K562 (cell line): ENCODE results near the gene PXK. TPM values are rescaled to one million over a fixed set of nuclear protein-coding genes. Genes with fewer than 3 reads are reported as not detected.
A peak's percentile ranks its signal among the peaks of the same experiment; 100 is the strongest.

Experiments used
- ATAC-seq: fragments of 200-7000 bp; cut with Tn5 transposase; 3 replicates; pipeline ENCODE4 v1.9.1; 2020; ENCODE audit warnings: moderate library complexity
- BruUV-seq: library from RNA; stranded (reverse); fragments of 400-500 nt; replicated peaks from 2 replicates; lab custom pipeline; 2021; lab: Mats Ljungman, UMichigan
- CTCF ChIA-PET: fragments of 300-600 bp; formaldehyde crosslinking; extraction: SDS; loops from one replicate; lab custom pipeline; 2021; ENCODE audit warnings: low intra/inter-chr PET ratio; lab: Yijun Ruan, JAX
- POLR2A ChIA-PET: fragments of 300-600, 350-650 bp; sonication (Branson Sonifier 250); formaldehyde crosslinking; extraction: SDS; loops from one replicate; lab custom pipeline; 2021; ENCODE audit warnings: antibody characterized with exemption, inconsistent platforms; lab: Yijun Ruan, JAX
- DNase-seq, 4 experiments: peaks; one replicate each; pipeline versions ENCODE4 v3.0.0 to v3.0.0-alpha.2; 2011 to 2018; ENCODE audit warnings: low spot score in 3 of 4, mixed read lengths in 3 of 4; ENCODE audit errors: extremely low read depth in 1 of 4
- FAIRE-seq: peaks from 2 replicates; lab custom pipeline; 2011; peaks lifted over from hg19 to GRCh38; lab: Jason Lieb, UNC
- H2AFZ ChIP-seq: 2 replicates; pipeline ENCODE4 v1.6.0; 2011; ENCODE audit warnings: low read depth, low read length, control low read depth, inconsistent platforms
- H3K27ac ChIP-seq: fragments of 200-600 bp; 3 replicates; pipeline ENCODE4 v1.8.0; 2011; ENCODE audit warnings: low read depth, mild to moderate bottlenecking, control low read depth, inconsistent platforms, low read length, moderate library complexity, mixed read lengths; ENCODE audit errors: extremely low read depth
- H3K27me3 ChIP-seq, 2 experiments: fragments of 300-600 bp in 1 of 2; 2 replicates in 1 of 2; 3 replicates in 1 of 2; pipeline versions ENCODE4 v1.6.0 to v1.8.0; 2011; ENCODE audit warnings: inconsistent platforms in 2 of 2, low read length in 2 of 2, mild to moderate bottlenecking in 1 of 2, mixed read lengths in 1 of 2, moderate library complexity in 1 of 2; ENCODE audit not compliant: control insufficient read depth in 2 of 2, insufficient read depth in 2 of 2
- H3K36me3 ChIP-seq: fragments of 300-600 bp; 3 replicates; pipeline ENCODE4 v1.8.0; 2011; ENCODE audit warnings: mild to moderate bottlenecking, low read length, inconsistent platforms; ENCODE audit not compliant: control insufficient read depth, insufficient read depth
- H3K4me1 ChIP-seq, 2 experiments: fragments of 200-600 bp in 1 of 2; replicated peaks in 1 of 2; 2 replicates in 1 of 2; 3 replicates in 1 of 2; pipeline versions ENCODE4 v1.5.1 to v1.8.0; 2011; ENCODE audit warnings: inconsistent platforms in 2 of 2, low read length in 2 of 2, mild to moderate bottlenecking in 1 of 2, mixed read lengths in 1 of 2, moderate library complexity in 1 of 2; ENCODE audit not compliant: control insufficient read depth in 2 of 2, insufficient read depth in 2 of 2
- H3K4me2 ChIP-seq: 2 replicates; pipeline ENCODE4 v1.6.1; 2011; ENCODE audit warnings: low read length, control low read depth, inconsistent platforms, mixed read lengths; ENCODE audit not compliant: insufficient read depth
- H3K4me3 ChIP-seq: fragments of 200-600 bp; sonication (generic), shearing (Covaris generic); 2 replicates; pipeline ENCODE4 v1.5.1; 2016; ENCODE audit warnings: control low read depth, inconsistent platforms
- H3K79me2 ChIP-seq: fragments of 200-600 bp; 3 replicates; pipeline ENCODE4 v1.8.0; 2011; ENCODE audit warnings: low read length, inconsistent platforms; ENCODE audit not compliant: control insufficient read depth, insufficient read depth
- H3K9ac ChIP-seq, 2 experiments: 2 replicates each; pipeline versions ENCODE4 v1.6.0 to v1.6.1; 2011; ENCODE audit warnings: low read depth in 2 of 2, low read length in 2 of 2, control low read depth in 1 of 2, inconsistent platforms in 1 of 2, mild to moderate bottlenecking in 1 of 2, mixed read lengths in 1 of 2; ENCODE audit not compliant: insufficient read depth in 1 of 2
- H3K9me1 ChIP-seq: one replicate; pipeline ENCODE4 v1.6.0; 2011; ENCODE audit warnings: inconsistent platforms, mild to moderate bottlenecking, low read length, moderate library complexity; ENCODE audit not compliant: control insufficient read depth, insufficient read depth
- H3K9me3 ChIP-seq: replicated peaks from 2 replicates; pipeline ENCODE4 v1.5.1; 2011; ENCODE audit warnings: low read depth, low read length, inconsistent platforms; ENCODE audit not compliant: control insufficient read depth, insufficient read depth
- H4K20me1 ChIP-seq: replicated peaks from 2 replicates; pipeline ENCODE4 v1.6.1; 2011; ENCODE audit warnings: low read length, inconsistent platforms, mixed read lengths; ENCODE audit not compliant: control insufficient read depth, insufficient read depth
- PBX2 ChIP-seq, 2 experiments: IDR thresholded peaks in 1 of 2; conservative IDR thresholded peaks in 1 of 2; 2 replicates each; pipeline ENCODE4 v1.6.1; 2016; ENCODE audit warnings: low read depth in 2 of 2, mild to moderate bottlenecking in 1 of 2, missing compliant biosample characterization in 1 of 2, missing genetic modification characterization in 1 of 2, moderate library complexity in 1 of 2
- TFE3 ChIP-seq: fragments of 450-650 bp; formaldehyde crosslinking; IDR thresholded peaks from 2 replicates; pipeline ENCODE4 v1.4.0; 2020; ENCODE audit warnings: mild to moderate bottlenecking, mixed read lengths
- ZNF318 ChIP-seq, 2 experiments: fragments of 450-650 bp; IDR thresholded peaks; 2 replicates each; pipeline ENCODE4 v1.6.1; 2016; ENCODE audit warnings: mild to moderate bottlenecking in 2 of 2, borderline replicate concordance in 1 of 2, low read depth in 1 of 2, moderate library complexity in 1 of 2
- ZNF57 ChIP-seq: fragments of 450-650 bp; formaldehyde crosslinking; IDR thresholded peaks from 2 replicates; pipeline ENCODE4 v1.4.0; 2020; ENCODE audit warnings: mild to moderate bottlenecking, moderate library complexity
- ZNF780A ChIP-seq: fragments of 250-450 bp; sonication (Bioruptor Pico); IDR thresholded peaks from 2 replicates; pipeline ENCODE4 v1.5.0; 2021; ENCODE audit warnings: mild to moderate bottlenecking
- WGBS: fragments of 100-300 bp; shearing (Covaris generic); methylation state at CpG from one replicate; pipeline ENCODE4 v1.1.6; 2016; ENCODE audit warnings: low coverage, mixed read lengths; ENCODE audit not compliant: insufficient coverage; ENCODE audit errors: missing lambda C conversion rate; 5-methylcytosine and 5-hydroxymethylcytosine counted together
- in situ Hi-C: fragments of 300-500 bp; cut with MboI; formaldehyde crosslinking; loops from 4 replicates; pipeline ENCODE4 v1.15.0; 2018; ENCODE audit warnings: inconsistent platforms, mixed read lengths
- intact Hi-C: fragments of 100-400 bp; cut with micrococcal nuclease; formaldehyde crosslinking; loops from 2 replicates; pipeline ENCODE4 v1.14.2; 2022
- polyA plus RNA-seq, 8 experiments: library from polyadenylated mRNA; depleted of rRNA in 4 of 8; stranded (reverse) in 5 of 8; unstranded in 3 of 8; fragments of >200 nt; fragmentation: Nextera tagmentation in 2 of 8; fragmentation: Illumina TruSeq in 1 of 8; extraction: Ambion mirVana in 2 of 8; extraction: Trizol in 1 of 8; gene quantifications; 2 replicates each; pipeline versions ENCODE4 v1.2.1 to v1.2.3, GENCODE V29; 2011 to 2014; ENCODE audit warnings: inconsistent platforms in 1 of 8, missing spikeins in 1 of 8
- total RNA-seq, 7 experiments: library from RNA; depleted of rRNA in 6 of 7; stranded (reverse); fragments of >200 nt in 6 of 7; fragmentation: Illumina TruSeq in 2 of 7; extraction: Trizol in 2 of 7; gene quantifications; 2 replicates each; pipeline versions ENCODE4 v1.2.1 to v1.2.3, GENCODE V29; 2011 to 2021; ENCODE audit warnings: low replicate concordance in 1 of 7

Gene PXK
- total and polyA plus RNA-seq, 9 of the 15 experiments (the other 6 are each of a cell fraction or from before 2014, with no cell fraction given): 3.3 to 19.9 (median 11.3) TPM

- BruUV-seq: no TSS peak
- Histone ChIP-seq H3K9me1 (no peaks in the 10 kb centered on the region), H3K27me3 (no peaks in the 10 kb centered on the region), H3K4me1 (no peaks in the 10 kb centered on the region; a peak in 2 of 5 replicates), H3K36me3 (no peaks in the 10 kb centered on the region), H3K9me3 (no peaks in the 10 kb centered on the region), H3K4me3 (no peak overlapping the region), H4K20me1 (no peaks in the 10 kb centered on the region), H3K79me2 (no peaks in the 10 kb centered on the region), H2AFZ (no peak overlapping the region), H3K4me2 (no peak overlapping the region), H3K9ac (no peak overlapping the region), H3K27ac (no peak overlapping the region)
- WGBS: 43% methylated on average over 4 of the region's 4 CpGs
- no peak for DNase-seq
- ChIA-PET CTCF (no interaction called here), POLR2A (no interaction called here)
- intact Hi-C loops: no loop called here
- in situ Hi-C loops: no loop called here
- no peak for ATAC-seq
- no peak for FAIRE-seq
- TF ChIP-seq ZNF780A (CRISPR knock-in tag) (no peak), ZNF57 (no peak), TFE3 (no peak), ZNF318 (IDR thresholded peaks at IDR 0.05; ENCODE audit: borderline replicate concordance in 1 of 2, low read depth in 1 of 2) (no peak), PBX2 (CRISPR knock-in tag; IDR thresholded peaks at IDR 0.05; ENCODE audit: low read depth) (no peak), PBX2 (tag; conservative IDR thresholded peaks at IDR 0.05; ENCODE audit: low read depth) (0 out of 2 replicates have a peak, but pooled peaks have one; percentile 24)
Observed at GRCh38 chr3:58441514-58442450, 109.1 kb downstream of the PXK start.
